Upper lobe of right lung (tissue), 1 donor: ENCODE results near the gene SLC26A1. TPM values are rescaled to one million over a fixed set of nuclear protein-coding genes. Genes with fewer than 3 reads are reported as not detected.

Experiments
- ATAC-seq: fragments of 200-7000 bp; cut with Tn5 transposase; one replicate; pipeline ENCODE4 v1.9.1; 2020; ENCODE audit warnings: mild to moderate bottlenecking, moderate library complexity
- DNase-seq: peaks from one replicate; pipeline ENCODE4 v3.0.0-alpha.2; 2020
- H3K27ac ChIP-seq: fragments of 200-600 bp; one replicate; pipeline ENCODE4 v1.8.0; 2022
- H3K27me3 ChIP-seq: fragments of 200-600 bp; one replicate; pipeline ENCODE4 v1.8.0; 2022; ENCODE audit warnings: mild to moderate bottlenecking
- H3K36me3 ChIP-seq: fragments of 200-600 bp; one replicate; pipeline ENCODE4 v1.8.0; 2022
- H3K4me1 ChIP-seq: fragments of 200-600 bp; one replicate; pipeline ENCODE4 v1.8.0; 2022
- H3K4me3 ChIP-seq: fragments of 200-600 bp; one replicate; pipeline ENCODE4 v1.8.0; 2022; ENCODE audit warnings: mild to moderate bottlenecking
- H3K9me3 ChIP-seq: fragments of 200-600 bp; one replicate; pipeline ENCODE4 v1.8.0; 2022
- intact Hi-C: fragments of 100-400 bp; cut with DNase I; formaldehyde crosslinking; loops from one replicate; pipeline ENCODE4 v1.11.0; 2022
- total RNA-seq: library from RNA; stranded (reverse); fragmentation: NEBNext Ultra II Directional; extraction: Animal tissue kit (Norgen Biotek cat#: 25700); gene quantifications from one replicate; pipeline ENCODE4 v1.2.1, GENCODE V29; 2021
- TF ChIP-seq, protein P1 (sequence below): fragments of 200-600 bp; IDR thresholded peaks from one replicate; pipeline ENCODE4 v1.8.0; 2022; ENCODE audit warnings: antibody characterized with exemption
- donor health status: DM: no; HTN: yes; CAD: no; lungs with severe emphysema.

The SLC26A1 gene
- total RNA-seq, 1 donor from 2014 or later: 0.20 TPM

DNA sequence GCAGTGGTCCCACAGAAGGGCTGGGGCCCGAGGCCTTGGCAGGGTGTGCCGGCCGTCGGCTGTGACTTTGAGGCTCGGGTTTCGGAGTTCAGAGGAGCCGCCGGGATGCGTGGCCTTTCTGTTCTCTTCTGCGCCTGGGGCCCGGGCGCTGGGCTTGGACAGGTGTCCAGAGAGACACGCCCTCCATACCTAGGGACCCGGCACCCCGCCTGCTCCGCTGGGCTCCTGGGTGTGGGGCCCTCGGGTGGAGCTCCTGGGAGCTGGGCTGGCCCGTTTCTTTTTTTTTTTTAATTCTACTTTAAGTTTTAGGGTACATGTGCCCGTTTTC lies 29.5 kb upstream of the SLC26A1 start:
- no peaks in the 10 kb centered on the region for H3K36me3 ChIP-seq
- no peaks in the 10 kb centered on the region for H3K27me3 ChIP-seq
- no peaks in the 10 kb centered on the region for H3K9me3 ChIP-seq
- TF ChIP-seq, protein P1, sequence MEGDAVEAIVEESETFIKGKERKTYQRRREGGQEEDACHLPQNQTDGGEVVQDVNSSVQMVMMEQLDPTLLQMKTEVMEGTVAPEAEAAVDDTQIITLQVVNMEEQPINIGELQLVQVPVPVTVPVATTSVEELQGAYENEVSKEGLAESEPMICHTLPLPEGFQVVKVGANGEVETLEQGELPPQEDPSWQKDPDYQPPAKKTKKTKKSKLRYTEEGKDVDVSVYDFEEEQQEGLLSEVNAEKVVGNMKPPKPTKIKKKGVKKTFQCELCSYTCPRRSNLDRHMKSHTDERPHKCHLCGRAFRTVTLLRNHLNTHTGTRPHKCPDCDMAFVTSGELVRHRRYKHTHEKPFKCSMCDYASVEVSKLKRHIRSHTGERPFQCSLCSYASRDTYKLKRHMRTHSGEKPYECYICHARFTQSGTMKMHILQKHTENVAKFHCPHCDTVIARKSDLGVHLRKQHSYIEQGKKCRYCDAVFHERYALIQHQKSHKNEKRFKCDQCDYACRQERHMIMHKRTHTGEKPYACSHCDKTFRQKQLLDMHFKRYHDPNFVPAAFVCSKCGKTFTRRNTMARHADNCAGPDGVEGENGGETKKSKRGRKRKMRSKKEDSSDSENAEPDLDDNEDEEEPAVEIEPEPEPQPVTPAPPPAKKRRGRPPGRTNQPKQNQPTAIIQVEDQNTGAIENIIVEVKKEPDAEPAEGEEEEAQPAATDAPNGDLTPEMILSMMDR: no peak
- intact Hi-C loops: no loop called here
- DNase-seq: no peak
- no peak overlapping the region for H3K27ac ChIP-seq
- no peak overlapping the region for H3K4me3 ChIP-seq
- no peak for ATAC-seq
- no peaks in the 10 kb centered on the region for H3K4me1 ChIP-seq

DNA sequence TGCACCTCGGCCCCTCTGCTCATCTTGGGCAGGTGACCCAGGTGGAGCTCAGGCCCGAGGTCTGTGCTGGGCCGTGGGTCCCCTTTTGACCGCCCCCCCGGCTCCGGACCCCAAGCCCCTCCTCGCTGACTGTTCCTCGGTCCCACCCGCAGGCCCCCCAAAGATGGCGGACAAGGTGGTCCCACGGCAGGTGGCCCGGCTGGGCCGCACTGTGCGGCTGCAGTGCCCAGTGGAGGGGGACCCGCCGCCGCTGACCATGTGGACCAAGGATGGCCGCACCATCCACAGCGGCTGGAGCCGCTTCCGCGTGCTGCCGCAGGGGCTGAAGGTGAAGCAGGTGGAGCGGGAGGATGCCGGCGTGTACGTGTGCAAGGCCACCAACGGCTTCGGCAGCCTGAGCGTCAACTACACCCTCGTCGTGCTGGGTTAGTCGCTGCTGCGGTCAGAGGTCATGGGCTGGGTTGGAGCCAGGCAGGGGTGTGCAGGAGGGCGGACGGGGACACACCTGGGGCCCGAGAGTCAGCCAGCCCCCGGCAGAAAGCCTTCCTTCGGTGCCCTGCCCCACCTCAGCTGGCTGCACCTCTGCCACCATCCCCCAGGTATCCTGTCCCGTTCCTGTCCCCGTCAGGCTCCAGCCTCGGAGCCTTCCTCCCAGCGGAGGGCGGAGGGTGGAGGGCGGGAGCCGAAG lies 29.0 kb upstream of the SLC26A1 start:
- ATAC-seq: no peak
- no peak overlapping the region for H3K4me3 ChIP-seq
- TF ChIP-seq, protein P1: no peak
- H3K4me1 ChIP-seq: no peaks in the 10 kb centered on the region
- no peaks in the 10 kb centered on the region for H3K27me3 ChIP-seq
- H3K36me3 ChIP-seq: no peaks in the 10 kb centered on the region
- intact Hi-C loops: no loop called here
- DNase-seq: no peak
- H3K27ac ChIP-seq: no peak overlapping the region
- H3K9me3 ChIP-seq: no peaks in the 10 kb centered on the region

DNA sequence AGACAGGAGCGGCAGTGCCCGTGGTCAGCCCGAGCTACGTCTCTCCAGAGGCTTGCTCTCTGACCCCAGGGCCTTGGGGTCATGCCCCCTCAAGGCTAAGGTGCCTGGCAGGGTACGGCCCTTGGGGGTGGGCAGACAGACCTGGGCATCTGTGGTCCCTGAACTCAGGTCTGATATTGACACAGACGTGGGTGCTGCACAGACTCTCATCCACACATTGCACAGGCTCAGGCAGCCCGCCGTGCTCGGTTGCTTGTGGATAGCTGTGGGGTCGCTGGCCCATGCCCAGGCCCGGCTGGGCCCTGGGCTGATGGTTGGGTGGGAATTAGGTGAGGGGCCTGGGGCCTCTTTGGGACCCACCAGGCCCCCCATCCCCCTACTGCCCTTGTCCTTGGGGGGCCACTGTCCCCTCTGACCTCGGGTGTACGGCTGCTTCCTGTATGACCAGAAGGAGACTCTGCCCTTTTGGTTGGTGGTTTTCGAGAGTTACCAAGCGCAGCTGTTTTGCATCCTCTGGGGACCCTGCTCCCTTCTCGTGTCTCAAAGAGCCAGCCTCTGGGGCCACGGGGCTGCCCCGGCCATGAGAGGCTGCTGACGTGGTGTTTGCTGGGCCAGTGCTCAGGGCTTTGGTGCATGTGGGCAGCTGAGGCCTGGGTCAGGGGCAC lies 28.3 kb upstream of the SLC26A1 start:
- H3K27me3 ChIP-seq: no peaks in the 10 kb centered on the region
- TF ChIP-seq, protein P1: no peak
- ATAC-seq: no peak
- no peaks in the 10 kb centered on the region for H3K4me1 ChIP-seq
- no peak overlapping the region for H3K27ac ChIP-seq
- intact Hi-C loops: no loop called here
- H3K4me3 ChIP-seq: no peak overlapping the region
- H3K9me3 ChIP-seq: no peaks in the 10 kb centered on the region
- no peak for DNase-seq
- no peaks in the 10 kb centered on the region for H3K36me3 ChIP-seq

DNA sequence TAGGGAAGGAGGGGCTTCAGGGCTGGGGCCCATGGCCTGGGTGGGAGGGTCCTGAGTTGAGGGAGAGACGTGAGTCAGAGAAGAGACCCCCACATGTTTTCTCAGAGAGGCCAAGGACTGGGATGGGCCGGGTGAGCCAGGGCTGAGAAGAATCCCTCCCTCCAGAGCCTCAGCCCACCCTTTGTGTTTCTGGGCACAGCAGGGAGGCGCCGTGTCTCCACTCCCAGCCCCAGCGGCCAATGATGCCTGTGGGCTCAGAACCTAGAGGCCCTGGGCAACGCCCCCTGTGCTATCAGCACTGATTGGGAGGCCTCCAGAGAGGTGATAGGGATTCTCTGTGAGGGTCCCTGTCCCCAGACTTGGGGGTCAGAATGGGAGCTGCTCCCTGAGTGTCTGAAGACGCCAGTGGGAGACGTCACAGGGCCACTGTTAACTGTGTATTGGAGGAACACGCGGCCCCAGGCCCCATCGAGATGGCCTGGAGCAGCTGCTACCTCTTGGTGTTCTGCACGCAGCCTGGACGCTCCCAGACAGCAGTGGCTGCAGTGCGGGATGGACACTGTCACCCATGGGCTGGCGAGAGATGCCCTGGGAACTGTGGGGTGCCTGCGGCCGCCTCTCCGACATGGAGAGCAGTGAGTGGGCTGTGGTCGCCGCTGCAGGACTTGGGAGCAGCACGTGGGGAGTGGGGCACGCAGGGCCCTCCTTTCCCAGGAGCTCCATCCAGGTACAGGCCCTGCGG lies 26.7 kb upstream of the SLC26A1 start:
- DNase-seq (no peak), ATAC-seq (no peak)
- H3K27me3 ChIP-seq: no peaks in the 10 kb centered on the region
- H3K4me3 ChIP-seq: no peak overlapping the region
- no peak overlapping the region for H3K27ac ChIP-seq
- no peaks in the 10 kb centered on the region for H3K4me1 ChIP-seq
- no peaks in the 10 kb centered on the region for H3K9me3 ChIP-seq
- no peaks in the 10 kb centered on the region for H3K36me3 ChIP-seq
- intact Hi-C loops: no loop called here
- TF ChIP-seq, protein P1: no peak

DNA sequence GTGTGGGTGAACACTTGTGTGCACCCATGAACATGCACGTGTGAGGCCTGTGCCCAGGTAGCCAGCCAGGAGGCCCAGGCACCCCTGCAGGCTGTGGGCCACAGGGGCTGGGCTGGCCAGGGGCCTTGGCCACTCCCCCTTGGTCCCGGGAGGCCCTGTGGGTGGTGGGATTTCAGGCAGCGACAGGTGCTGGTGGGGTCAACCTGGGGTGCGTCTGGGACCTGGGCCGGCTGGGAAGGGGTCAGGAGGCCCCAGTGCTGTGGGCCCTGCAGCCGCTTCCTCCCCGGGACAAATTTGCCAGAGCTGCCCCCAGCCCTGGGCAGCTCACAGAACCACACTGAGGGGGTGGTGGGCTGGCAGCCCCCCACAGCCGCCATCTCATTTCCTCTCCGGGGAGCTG lies 26.1 kb upstream of the SLC26A1 start:
- Histone ChIP-seq H3K9me3 (no peaks in the 10 kb centered on the region), H3K27ac (no peak overlapping the region), H3K4me3 (no peak overlapping the region), H3K36me3 (no peaks in the 10 kb centered on the region), H3K27me3 (no peaks in the 10 kb centered on the region), H3K4me1 (no peaks in the 10 kb centered on the region)
- DNase-seq (no peak), ATAC-seq (no peak)
- TF ChIP-seq, protein P1: no peak
- intact Hi-C loops: no loop called here
